SH-SY5Y (cell line): Measurements from ENCODE around the gene NELFB.

Source experiments
- GATA2 ChIP-seq: IDR thresholded peaks from 2 replicates; pipeline ENCODE4 v1.6.1; 2011; ENCODE audit warnings: mild to moderate bottlenecking, low read depth, low read length
- GATA3 ChIP-seq: IDR thresholded peaks from 2 replicates; pipeline ENCODE4 v1.6.1; 2011; ENCODE audit warnings: low read depth, mild to moderate bottlenecking, low read length, moderate library complexity

The NELFB gene

GRCh38 chr9:137302449-137303150 is 47.5 kb downstream of the NELFB start:
- TF ChIP-seq GATA2 (no peak), GATA3 (no peak)

GRCh38 chr9:137303151-137303892 is 48.2 kb downstream of the NELFB start:
- TF ChIP-seq GATA2, result no peak
- no peak for TF ChIP-seq GATA3

GRCh38 chr9:137303893-137304382 is 48.8 kb downstream of the NELFB start:
- TF ChIP-seq GATA3 (no peak), GATA2 (no peak)

- TF ChIP-seq GATA3, result no peak
- TF ChIP-seq GATA2, result no peak
Observed at GRCh38 chr9:137304383-137305059, 49.4 kb downstream of the NELFB start.

GRCh38 chr9:137305060-137305797 is 50.1 kb downstream of the NELFB start:
- TF ChIP-seq GATA2 (no peak), GATA3 (no peak)

- no peak for TF ChIP-seq GATA3
- TF ChIP-seq GATA2, result no peak
Observed at GRCh38 chr9:137305798-137306065, 50.6 kb downstream of the NELFB start.

GRCh38 chr9:137306066-137306849 is 51.1 kb downstream of the NELFB start:
- TF ChIP-seq GATA3, result no peak

- TF ChIP-seq GATA2 (no peak), GATA3 (no peak)
Observed at GRCh38 chr9:137306850-137307254, 51.7 kb downstream of the NELFB start.

- TF ChIP-seq GATA2, result peak; percentile 63
- no peak for TF ChIP-seq GATA3
Observed at GRCh38 chr9:137307255-137308056, 52.3 kb downstream of the NELFB start.

GRCh38 chr9:137308057-137308619 is 53.0 kb downstream of the NELFB start:
- TF ChIP-seq GATA3 (no peak), GATA2 (no peak)

- TF ChIP-seq GATA3, result no peak
- no peak for TF ChIP-seq GATA2
Observed at GRCh38 chr9:137309368-137310188, 54.5 kb downstream of the NELFB start.
